HEK293 (cell line): Measurements from ENCODE around the gene CCDC183.

ENCODE experiments used
- ATF2 ChIP-seq: fragments of 450-650 bp; formaldehyde crosslinking; IDR thresholded peaks from 2 replicates; pipeline ENCODE4 v1.5.1; 2016; ENCODE audit warnings: missing biosample characterization, missing genetic modification characterization, low read depth
- EGR2 ChIP-seq: fragments of 450-650 bp; formaldehyde crosslinking; IDR thresholded peaks from 2 replicates; pipeline ENCODE4 v1.5.1; 2016; ENCODE audit warnings: low read depth, missing biosample characterization, missing genetic modification characterization
- GFI1B ChIP-seq: fragments of 450-650 bp; formaldehyde crosslinking; IDR thresholded peaks from 2 replicates; pipeline ENCODE4 v1.5.1; 2016; ENCODE audit warnings: missing biosample characterization, missing genetic modification characterization
- HOXA7 ChIP-seq: sonication (generic); formaldehyde crosslinking; IDR thresholded peaks from 2 replicates; pipeline ENCODE4 v1.8.1; 2022; ENCODE audit warnings: missing genetic modification reagents, borderline replicate concordance
- IKZF3 ChIP-seq: fragments of 450-650 bp; IDR thresholded peaks from 2 replicates; pipeline ENCODE4 v1.5.0; 2018; ENCODE audit warnings: missing biosample characterization, mild to moderate bottlenecking, missing genetic modification characterization, moderate library complexity
- KLF17 ChIP-seq: fragments of 450-650 bp; formaldehyde crosslinking; IDR thresholded peaks from 2 replicates; pipeline ENCODE4 v1.5.1; 2016; ENCODE audit warnings: missing biosample characterization, missing genetic modification characterization
- KLF9 ChIP-seq: fragments of 450-650 bp; formaldehyde crosslinking; IDR thresholded peaks from 2 replicates; pipeline ENCODE4 v1.5.1; 2016; ENCODE audit warnings: missing biosample characterization, missing genetic modification characterization, low read depth
- MEIS1 ChIP-seq: sonication (generic); formaldehyde crosslinking; IDR thresholded peaks from 2 replicates; pipeline ENCODE4 v1.8.1; 2022; ENCODE audit warnings: missing genetic modification reagents, mild to moderate bottlenecking, borderline replicate concordance
- MYNN ChIP-seq: fragments of 450-650 bp; formaldehyde crosslinking; IDR thresholded peaks from 2 replicates; pipeline ENCODE4 v1.5.1; 2016; ENCODE audit warnings: missing biosample characterization, missing genetic modification characterization, borderline replicate concordance
- PRDM1 ChIP-seq: fragments of 450-650 bp; formaldehyde crosslinking; IDR thresholded peaks from 2 replicates; pipeline ENCODE4; 2016; ENCODE audit warnings: missing biosample characterization, missing genetic modification characterization
- WT1 ChIP-seq: fragments of 450-650 bp; formaldehyde crosslinking; IDR thresholded peaks from 2 replicates; pipeline ENCODE4 v1.5.1; 2016; ENCODE audit warnings: missing biosample characterization, missing genetic modification characterization
- ZBTB26 ChIP-seq: fragments of 450-650 bp; formaldehyde crosslinking; optimal IDR thresholded peaks from 2 replicates; pipeline ENCODE3; 2016; ENCODE audit warnings: missing biosample characterization, mild to moderate bottlenecking, missing genetic modification characterization
- ZBTB49 ChIP-seq: fragments of 450-650 bp; formaldehyde crosslinking; IDR thresholded peaks from 2 replicates; pipeline ENCODE4 v1.5.1; 2016; ENCODE audit warnings: missing biosample characterization, missing genetic modification characterization, low read depth
- ZBTB6 ChIP-seq: fragments of 450-650 bp; formaldehyde crosslinking; IDR thresholded peaks from 2 replicates; pipeline ENCODE4 v1.5.1; 2017; ENCODE audit warnings: missing biosample characterization, missing genetic modification characterization
- ZFHX2 ChIP-seq: fragments of 450-650 bp; formaldehyde crosslinking; conservative IDR thresholded peaks from 2 replicates; pipeline ENCODE4 v1.5.1; 2016; ENCODE audit warnings: missing biosample characterization, missing genetic modification characterization
- ZNF10 ChIP-seq: fragments of 450-650 bp; formaldehyde crosslinking; IDR thresholded peaks from 2 replicates; pipeline ENCODE4 v1.5.1; 2017; ENCODE audit warnings: missing biosample characterization, missing genetic modification characterization
- ZNF140 ChIP-seq: fragments of 450-650 bp; formaldehyde crosslinking; IDR thresholded peaks from 2 replicates; pipeline ENCODE4 v1.5.1; 2016; ENCODE audit warnings: missing biosample characterization, missing genetic modification characterization
- ZNF2 ChIP-seq: fragments of 450-650 bp; formaldehyde crosslinking; IDR thresholded peaks from 2 replicates; pipeline ENCODE4 v1.5.1; 2016; ENCODE audit warnings: missing biosample characterization, missing genetic modification characterization
- ZNF223 ChIP-seq: fragments of 450-650 bp; formaldehyde crosslinking; IDR thresholded peaks from 2 replicates; pipeline ENCODE4 v1.5.1; 2016; ENCODE audit warnings: missing biosample characterization, missing genetic modification characterization
- ZNF350 ChIP-seq: fragments of 450-650 bp; formaldehyde crosslinking; IDR thresholded peaks from 2 replicates; pipeline ENCODE4 v1.5.0; 2017; ENCODE audit warnings: missing biosample characterization, mild to moderate bottlenecking, missing genetic modification characterization
- ZNF366 ChIP-seq: fragments of 450-650 bp; formaldehyde crosslinking; conservative IDR thresholded peaks from 2 replicates; pipeline ENCODE4 v1.5.1; 2016; ENCODE audit warnings: missing biosample characterization, missing genetic modification characterization
- ZNF449 ChIP-seq: fragments of 450-650 bp; formaldehyde crosslinking; IDR thresholded peaks from 2 replicates; pipeline ENCODE4 v1.5.1; 2017; ENCODE audit warnings: missing biosample characterization, mild to moderate bottlenecking, missing genetic modification characterization, moderate library complexity
- ZNF624 ChIP-seq: fragments of 450-650 bp; formaldehyde crosslinking; IDR thresholded peaks from 2 replicates; pipeline ENCODE4 v1.5.1; 2017; ENCODE audit warnings: missing biosample characterization, missing genetic modification characterization
- ZNF837 ChIP-seq: fragments of 450-650 bp; formaldehyde crosslinking; IDR thresholded peaks from 2 replicates; pipeline ENCODE4 v1.5.1; 2016; ENCODE audit warnings: missing biosample characterization, missing genetic modification characterization
- ZNF843 ChIP-seq: fragments of 450-650 bp; formaldehyde crosslinking; IDR thresholded peaks from 2 replicates; pipeline ENCODE4 v1.5.1; 2016; ENCODE audit warnings: missing biosample characterization, missing genetic modification characterization
- ZSCAN4 ChIP-seq: fragments of 450-650 bp; formaldehyde crosslinking; IDR thresholded peaks from 2 replicates; pipeline ENCODE4 v1.5.1; 2017; ENCODE audit warnings: missing biosample characterization, missing genetic modification characterization
- ZSCAN5A ChIP-seq: fragments of 450-650 bp; formaldehyde crosslinking; IDR thresholded peaks from 2 replicates; pipeline ENCODE4 v1.5.1; 2016; ENCODE audit warnings: missing biosample characterization, missing genetic modification characterization

Gene CCDC183

GRCh38 chr9:136799854-136800657 lies 3.9 kb downstream of the CCDC183 start (continued):
- no peak for TF ChIP-seq ZNF624 (tag by site-specific recombination)
- TF ChIP-seq ZNF140 (tag by site-specific recombination), result no peak
- no peak for TF ChIP-seq ZNF2 (tag by site-specific recombination)
- no peak for TF ChIP-seq ZBTB49 (tag by site-specific recombination)
- TF ChIP-seq EGR2 (tag by site-specific recombination), result peak; percentile 77
- peak; percentile 34; the same call in 1 of the 2 replicates for TF ChIP-seq KLF17 (tag by site-specific recombination)
- peak; percentile 83 for TF ChIP-seq ZFHX2 (tag by site-specific recombination)
- TF ChIP-seq MEIS1, result no peak
- TF ChIP-seq IKZF3 (tag by site-specific recombination), result peak; percentile 63; the same call in 1 of the 2 replicates
- no peak for TF ChIP-seq ZNF837 (tag by site-specific recombination)
- 0 out of 2 replicates have a peak, but pooled peaks have one; percentile 14 for TF ChIP-seq WT1 (tag by site-specific recombination)
- TF ChIP-seq ZBTB26 (tag by site-specific recombination), result peak; percentile 33
- TF ChIP-seq ZNF10, result no peak
- TF ChIP-seq ZSCAN4 (tag by site-specific recombination), result no peak
- no peak for TF ChIP-seq ZNF843 (tag by site-specific recombination)
- no peak for TF ChIP-seq ZNF350
- TF ChIP-seq ZNF449 (tag by site-specific recombination), result peak; percentile 40; the same call in 1 of the 2 replicates
- TF ChIP-seq PRDM1 (tag by site-specific recombination), result no peak
- no peak for TF ChIP-seq HOXA7 (CRISPR knock-in tag)
- no peak for TF ChIP-seq ZBTB6 (tag by site-specific recombination)
- TF ChIP-seq ZNF223, result no peak
- TF ChIP-seq GFI1B, result no peak
- no peak for TF ChIP-seq ATF2 (tag by site-specific recombination)
- TF ChIP-seq KLF9 (tag by site-specific recombination), result peak; percentile 59
- TF ChIP-seq MYNN (tag by site-specific recombination), result no peak
- TF ChIP-seq ZNF366, result no peak
- TF ChIP-seq ZSCAN5A (tag by site-specific recombination), result no peak
